Osteocyte (in vitro differentiated cells): ENCODE results near the gene PHACTR3. TPM values are rescaled to one million over a fixed set of nuclear protein-coding genes. Genes with fewer than 3 reads are reported as not detected.

Experiments
- DNase-seq: peaks from one replicate; pipeline ENCODE4 v3.0.0; 2021; ENCODE audit warnings: mixed read lengths; ENCODE audit not compliant: unreplicated experiment; ENCODE audit errors: extremely low spot score
- H3K27ac Mint-ChIP-seq: one replicate; pipeline ENCODE4 v1.8.0; 2021; ENCODE audit warnings: mild to moderate bottlenecking, mixed read lengths; ENCODE audit not compliant: unreplicated experiment
- H3K27me3 Mint-ChIP-seq: one replicate; pipeline ENCODE4 v1.8.0; 2021; ENCODE audit warnings: mixed read lengths; ENCODE audit not compliant: unreplicated experiment
- H3K36me3 Mint-ChIP-seq: one replicate; pipeline ENCODE4 v1.8.0; 2021; ENCODE audit warnings: mixed read lengths; ENCODE audit not compliant: unreplicated experiment
- H3K4me1 Mint-ChIP-seq: one replicate; pipeline ENCODE4 v1.8.0; 2021; ENCODE audit warnings: mixed read lengths; ENCODE audit not compliant: unreplicated experiment
- H3K4me3 Mint-ChIP-seq: one replicate; pipeline ENCODE4 v1.8.0; 2021; ENCODE audit warnings: mild to moderate bottlenecking, moderate library complexity, mixed read lengths; ENCODE audit not compliant: unreplicated experiment
- H3K9me3 Mint-ChIP-seq: one replicate; pipeline ENCODE4 v1.8.0; 2021; ENCODE audit warnings: mixed read lengths; ENCODE audit not compliant: unreplicated experiment
- total RNA-seq: library from RNA; stranded (reverse); gene quantifications from 2 replicates; pipeline ENCODE4 v1.2.1, GENCODE V29; 2021
- TF ChIP-seq, protein P1 (sequence below): fragments of 200-600 bp; sonication (generic); IDR thresholded peaks from 2 replicates; pipeline ENCODE4 v1.5.0; 2021; ENCODE audit warnings: antibody characterized with exemption, mild to moderate bottlenecking, moderate library complexity

Gene PHACTR3
- total RNA-seq, 1 donor from 2014 or later = not detected

DNA sequence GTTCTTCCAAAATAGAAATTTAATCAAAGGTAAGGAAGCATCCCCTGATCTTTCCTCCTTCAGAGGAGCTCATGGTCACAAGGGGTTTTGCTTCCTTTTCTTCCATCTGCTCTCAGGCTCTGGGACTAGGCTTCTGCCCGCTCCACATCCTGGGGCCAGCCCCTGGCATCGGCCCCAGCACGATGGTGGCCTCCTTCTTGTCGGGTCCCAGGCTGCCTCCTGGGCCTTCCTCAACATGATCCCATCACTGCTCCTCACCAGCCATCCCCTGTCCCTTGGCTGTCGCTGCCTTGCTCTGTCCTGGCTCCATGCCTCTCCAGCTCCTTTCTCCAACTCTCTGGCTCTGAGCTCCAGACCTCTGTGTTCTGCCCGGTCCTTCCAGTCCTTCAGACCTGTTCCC lies 4.1 kb downstream of the PHACTR3 start:
- Mint-ChIP-seq H3K9me3 (no peaks in the 10 kb centered on the region), H3K27me3 (peaks cover 3% of the 10 kb centered on the region), H3K36me3 (no peaks in the 10 kb centered on the region), H3K4me1 (no peaks in the 10 kb centered on the region), H3K27ac (no peak overlapping the region), H3K4me3 (no peak overlapping the region)
- no peak for DNase-seq
- TF ChIP-seq, protein P1, sequence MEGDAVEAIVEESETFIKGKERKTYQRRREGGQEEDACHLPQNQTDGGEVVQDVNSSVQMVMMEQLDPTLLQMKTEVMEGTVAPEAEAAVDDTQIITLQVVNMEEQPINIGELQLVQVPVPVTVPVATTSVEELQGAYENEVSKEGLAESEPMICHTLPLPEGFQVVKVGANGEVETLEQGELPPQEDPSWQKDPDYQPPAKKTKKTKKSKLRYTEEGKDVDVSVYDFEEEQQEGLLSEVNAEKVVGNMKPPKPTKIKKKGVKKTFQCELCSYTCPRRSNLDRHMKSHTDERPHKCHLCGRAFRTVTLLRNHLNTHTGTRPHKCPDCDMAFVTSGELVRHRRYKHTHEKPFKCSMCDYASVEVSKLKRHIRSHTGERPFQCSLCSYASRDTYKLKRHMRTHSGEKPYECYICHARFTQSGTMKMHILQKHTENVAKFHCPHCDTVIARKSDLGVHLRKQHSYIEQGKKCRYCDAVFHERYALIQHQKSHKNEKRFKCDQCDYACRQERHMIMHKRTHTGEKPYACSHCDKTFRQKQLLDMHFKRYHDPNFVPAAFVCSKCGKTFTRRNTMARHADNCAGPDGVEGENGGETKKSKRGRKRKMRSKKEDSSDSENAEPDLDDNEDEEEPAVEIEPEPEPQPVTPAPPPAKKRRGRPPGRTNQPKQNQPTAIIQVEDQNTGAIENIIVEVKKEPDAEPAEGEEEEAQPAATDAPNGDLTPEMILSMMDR = no peak

DNA sequence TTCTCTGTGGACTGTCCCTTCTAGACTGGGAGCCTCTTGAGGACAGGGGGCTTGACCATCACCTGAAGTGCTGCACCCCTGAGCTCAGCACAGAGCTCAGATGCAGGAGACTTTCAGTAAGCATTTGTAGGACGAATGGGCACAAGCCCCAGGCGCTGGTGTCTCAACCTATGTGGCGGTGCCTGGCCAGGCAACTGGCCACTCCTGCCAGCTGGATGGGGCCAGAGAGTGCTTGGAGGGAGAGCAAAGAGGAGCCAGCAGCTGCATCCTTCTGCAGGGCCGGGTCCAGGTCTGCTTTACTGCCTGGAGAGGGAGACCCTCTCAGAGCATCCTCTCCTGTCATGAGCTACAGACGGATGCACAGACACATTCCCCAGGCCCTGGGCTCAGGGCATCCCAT lies 4.5 kb downstream of the PHACTR3 start:
- Mint-ChIP-seq H3K4me1 (no peaks in the 10 kb centered on the region), H3K4me3 (no peak overlapping the region), H3K9me3 (no peaks in the 10 kb centered on the region), H3K27me3 (peaks cover 3% of the 10 kb centered on the region), H3K36me3 (no peaks in the 10 kb centered on the region), H3K27ac (no peak overlapping the region)
- TF ChIP-seq, protein P1 = no peak
- no peak for DNase-seq

DNA sequence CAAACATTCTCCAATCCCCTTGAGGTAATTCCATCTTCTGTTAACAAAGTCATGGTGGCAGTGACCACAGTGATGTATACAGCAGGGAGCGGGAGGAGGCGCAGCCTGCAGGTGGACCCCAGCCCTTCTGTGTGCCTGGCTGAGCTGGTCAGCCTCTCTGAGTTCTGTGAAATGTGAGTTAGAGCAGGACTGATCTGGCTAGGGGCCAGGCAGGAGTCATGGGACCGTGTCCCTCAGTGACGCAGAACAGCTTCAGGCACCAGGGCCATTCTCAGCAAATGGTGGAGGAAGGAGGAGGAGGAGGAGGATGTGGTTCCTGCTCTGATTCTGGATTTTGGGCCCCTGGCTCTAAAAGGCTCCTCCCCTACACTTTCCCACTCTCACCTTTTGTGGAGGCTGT lies 6.9 kb downstream of the PHACTR3 start:
- Mint-ChIP-seq H3K36me3 (no peaks in the 10 kb centered on the region), H3K27ac (no peak overlapping the region), H3K4me3 (no peak overlapping the region), H3K9me3 (no peaks in the 10 kb centered on the region), H3K4me1 (no peaks in the 10 kb centered on the region), H3K27me3 (no peaks in the 10 kb centered on the region)
- no peak for DNase-seq
- TF ChIP-seq, protein P1 = no peak

DNA sequence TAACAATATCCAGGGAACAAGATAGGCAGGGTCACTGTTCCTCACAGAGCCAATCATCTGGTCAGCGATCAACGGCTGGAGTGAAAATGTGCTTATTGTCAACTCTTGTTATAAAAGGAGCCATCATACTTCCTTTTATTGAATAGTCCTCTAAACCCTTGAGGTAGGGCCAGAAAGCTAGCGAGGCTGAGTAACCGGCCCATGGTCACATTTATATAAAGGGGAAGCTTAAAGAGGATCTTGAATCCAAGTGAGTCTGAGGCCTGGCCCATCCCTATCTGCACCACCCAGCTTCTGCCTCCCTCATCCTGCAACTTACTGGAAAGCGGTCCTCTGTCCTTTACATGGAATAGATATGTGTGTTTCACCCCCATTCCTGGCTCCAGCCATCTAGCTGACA lies 9.5 kb downstream of the PHACTR3 start:
- H3K9me3 Mint-ChIP-seq = no peaks in the 10 kb centered on the region
- H3K27ac Mint-ChIP-seq = no peak overlapping the region
- no peak overlapping the region for H3K4me3 Mint-ChIP-seq
- TF ChIP-seq, protein P1 = no peak
- no peaks in the 10 kb centered on the region for H3K36me3 Mint-ChIP-seq
- no peaks in the 10 kb centered on the region for H3K27me3 Mint-ChIP-seq
- H3K4me1 Mint-ChIP-seq = no peaks in the 10 kb centered on the region
- no peak for DNase-seq

DNA sequence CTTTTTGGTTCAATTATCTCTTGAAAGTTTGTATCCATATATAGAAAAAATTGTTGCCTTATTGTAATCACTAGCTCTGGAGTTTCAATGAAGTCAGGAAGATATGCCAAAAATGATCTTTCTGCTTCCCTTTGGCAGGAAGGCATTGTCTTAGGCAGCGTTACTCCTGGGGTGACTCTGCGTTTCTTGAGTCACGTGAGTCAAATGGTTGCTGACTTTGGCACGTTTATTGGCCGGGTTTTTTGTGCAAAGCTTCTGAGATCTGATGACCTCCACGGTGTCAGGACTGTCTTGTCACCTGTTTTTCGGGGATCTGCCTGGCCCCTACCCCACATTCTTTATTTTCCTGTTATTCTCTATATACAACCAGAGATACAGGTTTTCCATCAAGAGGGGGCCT lies 10.4 kb downstream of the PHACTR3 start:
- H3K4me3 Mint-ChIP-seq = no peak overlapping the region
- no peak overlapping the region for H3K27ac Mint-ChIP-seq
- DNase-seq = no peak
- H3K9me3 Mint-ChIP-seq = no peaks in the 10 kb centered on the region
- H3K4me1 Mint-ChIP-seq = no peaks in the 10 kb centered on the region
- no peaks in the 10 kb centered on the region for H3K27me3 Mint-ChIP-seq
- TF ChIP-seq, protein P1 = no peak
- no peaks in the 10 kb centered on the region for H3K36me3 Mint-ChIP-seq
